HCT116 (cell line): ENCODE results near the gene AHRR. TPM values are rescaled to one million over a fixed set of nuclear protein-coding genes. Genes with fewer than 3 reads are reported as not detected.

Experiments used
- ATAC-seq: fragments of 200-7000 bp; cut with Tn5 transposase; 2 replicates; pipeline ENCODE4 v1.9.1; 2020; ENCODE audit warnings: mild to moderate bottlenecking, moderate library complexity
- BruUV-seq: library from RNA; stranded (reverse); fragments of 400-500 nt; replicated peaks from 2 replicates; lab custom pipeline; 2021; lab: Mats Ljungman, UMichigan
- CTCF ChIA-PET: fragments of 300-600 bp; sonication (Branson Sonifier 250); formaldehyde crosslinking; loops from one replicate; lab custom pipeline; 2021; ENCODE audit warnings: antibody characterized with exemption; lab: Charles Lee
- POLR2A ChIA-PET: fragments of 300-600, 350-600 bp; sonication (Branson Sonifier 250); formaldehyde crosslinking; loops from one replicate; lab custom pipeline; 2021; ENCODE audit warnings: antibody characterized with exemption; lab: Charles Lee
- RAD21 ChIA-PET, 2 experiments: fragments of 300-600 bp; sonication (Branson Sonifier 250); formaldehyde crosslinking; loops; one replicate each; lab custom pipeline; 2023; ENCODE audit warnings: low total read pairs in 2 of 2; ENCODE audit not compliant: uncharacterized antibody in 2 of 2, unreplicated experiment in 2 of 2, low non-redundant PET in 1 of 2; lab: Charles Lee
- DNase-seq: peaks from one replicate; pipeline ENCODE4 v3.0.0-alpha.2; 2010; ENCODE audit warnings: low read depth, low spot score
- H2AFZ ChIP-seq: fragments of 200-600 bp; shearing (Covaris generic), sonication (generic); 2 replicates; pipeline ENCODE4 v1.6.1; 2017; ENCODE audit warnings: low read depth, mixed run types, mixed read lengths, antibody characterized with exemption, low read length; ENCODE audit not compliant: poor library complexity, severe bottlenecking
- H3K27ac ChIP-seq: 2 replicates; pipeline ENCODE4 v1.5.1; 2012; ENCODE audit warnings: low read depth, low read length
- H3K27me3 ChIP-seq: fragments of 200-600 bp; sonication (generic); 2 replicates; pipeline ENCODE4 v1.6.1; 2016; ENCODE audit warnings: mixed run types, low read length, mixed read lengths; ENCODE audit not compliant: insufficient read depth
- H3K36me3 ChIP-seq, 2 experiments: fragments of 200-500 bp in 1 of 2; fragments of 200-600 bp in 1 of 2; sonication (Bioruptor generic) in 1 of 2; sonication (generic) in 1 of 2; 2 replicates each; pipeline versions ENCODE4 v1.5.1 to v1.6.1; 2014 to 2016; ENCODE audit warnings: low read length in 2 of 2, inconsistent platforms in 1 of 2, mixed read lengths in 1 of 2, mixed run types in 1 of 2; ENCODE audit not compliant: insufficient read depth in 2 of 2, control insufficient read depth in 1 of 2
- H3K4me1 ChIP-seq, 2 experiments: fragments of 200-600 bp in 1 of 2; sonication (generic) in 1 of 2; 2 replicates each; pipeline versions ENCODE4 v1.5.1 to v1.6.1; 2012 to 2017; ENCODE audit warnings: low read length in 2 of 2, inconsistent platforms in 1 of 2, mild to moderate bottlenecking in 1 of 2, mixed read lengths in 1 of 2, mixed run types in 1 of 2, moderate library complexity in 1 of 2; ENCODE audit not compliant: insufficient read depth in 2 of 2, control insufficient read depth in 1 of 2
- H3K4me2 ChIP-seq: fragments of 200-600 bp; sonication (generic); 2 replicates; pipeline ENCODE4 v1.6.1; 2017; ENCODE audit warnings: mixed run types, low read length, mixed read lengths
- H3K4me3 ChIP-seq, 2 experiments: fragments of 200-600 bp in 1 of 2; sonication (generic) in 1 of 2; replicated peaks in 1 of 2; 2 replicates each; pipeline ENCODE4 v1.5.1; 2011 to 2016; ENCODE audit warnings: low read length in 2 of 2, control low read depth in 1 of 2, low read depth in 1 of 2, mild to moderate bottlenecking in 1 of 2, mixed read lengths in 1 of 2, mixed run types in 1 of 2
- H3K79me2 ChIP-seq: fragments of 200-600 bp; sonication (generic); 2 replicates; pipeline ENCODE4 v1.6.1; 2017; ENCODE audit warnings: mild to moderate bottlenecking, mixed run types, low read length, moderate library complexity, mixed read lengths; ENCODE audit not compliant: insufficient read depth
- H3K9ac ChIP-seq: fragments of 200-600 bp; sonication (generic); 2 replicates; pipeline ENCODE4 v1.6.1; 2016; ENCODE audit warnings: low read length, mixed read lengths
- H3K9me2 ChIP-seq: fragments of 200-600 bp; sonication (generic), shearing (Covaris generic); 2 replicates; pipeline ENCODE4 v1.6.1; 2017; ENCODE audit warnings: mixed run types, mild to moderate bottlenecking, moderate library complexity; ENCODE audit not compliant: insufficient read depth
- H3K9me3 ChIP-seq, 2 experiments: fragments of 200-500 bp in 1 of 2; fragments of 200-600 bp in 1 of 2; sonication (Bioruptor generic) in 1 of 2; sonication (generic) in 1 of 2; 2 replicates each; pipeline ENCODE4 v1.6.1; 2014 to 2017; ENCODE audit warnings: low read length in 2 of 2, mixed read lengths in 2 of 2, inconsistent platforms in 1 of 2, low read depth in 1 of 2, mild to moderate bottlenecking in 1 of 2, mixed run types in 1 of 2, moderate library complexity in 1 of 2; ENCODE audit not compliant: control insufficient read depth in 1 of 2, insufficient read depth in 1 of 2
- H4K20me1 ChIP-seq: fragments of 200-600 bp; sonication (generic), shearing (Covaris generic); 2 replicates; pipeline ENCODE4 v1.6.1; 2017; ENCODE audit warnings: mixed run types, mild to moderate bottlenecking, moderate library complexity; ENCODE audit not compliant: insufficient read depth
- ATF3 ChIP-seq: IDR thresholded peaks from 2 replicates; pipeline ENCODE4 v1.6.1; 2012
- CBX3 ChIP-seq: IDR thresholded peaks from 2 replicates; pipeline ENCODE4 v1.6.1; 2012; ENCODE audit warnings: low read depth
- CEBPB ChIP-seq: IDR thresholded peaks from 2 replicates; pipeline ENCODE4 v1.6.1; 2012; ENCODE audit warnings: low read depth
- EGR1 ChIP-seq: IDR thresholded peaks from 2 replicates; pipeline ENCODE4 v1.6.1; 2012; ENCODE audit warnings: low read depth
- JUND ChIP-seq: IDR thresholded peaks from 2 replicates; pipeline ENCODE4 v1.6.1; 2012
- MAX ChIP-seq: IDR thresholded peaks from 2 replicates; pipeline ENCODE4 v1.6.1; 2012
- POLR2A ChIP-seq: IDR thresholded peaks from 2 replicates; pipeline ENCODE4 v1.7.0; 2011; ENCODE audit warnings: borderline replicate concordance; ENCODE audit not compliant: insufficient read depth, insufficient read length; ENCODE audit errors: extremely low read depth
- POLR2AphosphoS5 ChIP-seq: IDR thresholded peaks from 2 replicates; pipeline ENCODE4 v1.6.1; 2011; ENCODE audit warnings: mild to moderate bottlenecking, low read depth, low read length, moderate library complexity
- SIN3A ChIP-seq: IDR thresholded peaks from 2 replicates; pipeline ENCODE4 v1.6.1; 2012; ENCODE audit warnings: low read depth
- SP1 ChIP-seq: IDR thresholded peaks from 2 replicates; pipeline ENCODE4 v1.6.1; 2012; ENCODE audit warnings: low read depth
- SRF ChIP-seq: IDR thresholded peaks from 2 replicates; pipeline ENCODE4 v1.6.1; 2012; ENCODE audit warnings: low read depth
- TCF7L2 ChIP-seq: IDR thresholded peaks from 2 replicates; pipeline ENCODE4 v1.7.0; 2011; ENCODE audit warnings: borderline replicate concordance, inconsistent platforms; ENCODE audit not compliant: insufficient read depth, insufficient read length; ENCODE audit errors: extremely low read depth
- YY1 ChIP-seq: IDR thresholded peaks from 2 replicates; pipeline ENCODE4 v1.6.1; 2011; ENCODE audit warnings: low read length, low read depth, moderate library complexity, mild to moderate bottlenecking; ENCODE audit not compliant: insufficient replicate concordance; ENCODE audit errors: extremely low read depth
- ZBTB33 ChIP-seq: IDR thresholded peaks from 2 replicates; pipeline ENCODE4 v1.6.1; 2011; ENCODE audit warnings: mild to moderate bottlenecking, low read length, moderate library complexity; ENCODE audit not compliant: insufficient replicate concordance; ENCODE audit errors: extremely low read depth
- ZFX ChIP-seq: fragments of 450-650 bp; IDR thresholded peaks from 2 replicates; pipeline ENCODE4 v1.6.1; 2017
- intact Hi-C: fragments of 100-400 bp; cut with micrococcal nuclease; formaldehyde crosslinking; loops from 2 replicates; pipeline ENCODE4 v1.10.0; 2022
- total RNA-seq: library from RNA; stranded (reverse); gene quantifications from one replicate; pipeline ENCODE4 v1.2.1, GENCODE V29; 2021; ENCODE audit not compliant: unreplicated experiment
- TF ChIP-seq, protein P1 (sequence below), 3 experiments: fragments of 200-600 bp in 1 of 3; sonication (generic) in 1 of 3; IDR thresholded peaks in 2 of 3; conservative IDR thresholded peaks in 1 of 3; 2 replicates each; pipeline ENCODE4 v1.5.1; 2012 to 2017; ENCODE audit warnings: low read depth in 2 of 3, low read length in 2 of 3, antibody characterized with exemption in 1 of 3, borderline replicate concordance in 1 of 3, control low read depth in 1 of 3, mild to moderate bottlenecking in 1 of 3, mixed read lengths in 1 of 3, mixed run types in 1 of 3, moderate library complexity in 1 of 3; ENCODE audit not compliant: insufficient read depth in 1 of 3
- TF ChIP-seq, protein P2 (sequence below): IDR thresholded peaks from 2 replicates; pipeline ENCODE4 v1.6.1; 2012; ENCODE audit warnings: low read depth

AHRR gene
- total RNA-seq, 1 experiment from 2014 or later, result 12.7 TPM

GRCh38 chr5:348726-349125 lies 27.2 kb downstream of the AHRR start:
- H3K27ac ChIP-seq, result no peak overlapping the region
- H2AFZ ChIP-seq, result no peak overlapping the region
- no peak overlapping the region for H3K9ac ChIP-seq
- CTCF ChIA-PET, result no interaction called here
- H3K4me3 ChIP-seq, result no peak overlapping the region
- intact Hi-C loops, result no loop called here
- ATAC-seq (no peak), DNase-seq (no peak)
- H3K9me2 ChIP-seq, result no peaks in the 10 kb centered on the region
- POLR2A ChIA-PET, result no interaction called here
- H3K36me3 ChIP-seq, result no peaks in the 10 kb centered on the region
- no peaks in the 10 kb centered on the region for H3K9me3 ChIP-seq
- BruUV-seq, result no TSS peak
- no peaks in the 10 kb centered on the region for H3K79me2 ChIP-seq
- H3K27me3 ChIP-seq, result no peaks in the 10 kb centered on the region
- no peak for TF ChIP-seq CEBPB
- no peak for TF ChIP-seq ATF3
- no peak for TF ChIP-seq MAX
- no peak for TF ChIP-seq EGR1
- no peak for TF ChIP-seq POLR2AphosphoS5
- TF ChIP-seq, protein P1, sequence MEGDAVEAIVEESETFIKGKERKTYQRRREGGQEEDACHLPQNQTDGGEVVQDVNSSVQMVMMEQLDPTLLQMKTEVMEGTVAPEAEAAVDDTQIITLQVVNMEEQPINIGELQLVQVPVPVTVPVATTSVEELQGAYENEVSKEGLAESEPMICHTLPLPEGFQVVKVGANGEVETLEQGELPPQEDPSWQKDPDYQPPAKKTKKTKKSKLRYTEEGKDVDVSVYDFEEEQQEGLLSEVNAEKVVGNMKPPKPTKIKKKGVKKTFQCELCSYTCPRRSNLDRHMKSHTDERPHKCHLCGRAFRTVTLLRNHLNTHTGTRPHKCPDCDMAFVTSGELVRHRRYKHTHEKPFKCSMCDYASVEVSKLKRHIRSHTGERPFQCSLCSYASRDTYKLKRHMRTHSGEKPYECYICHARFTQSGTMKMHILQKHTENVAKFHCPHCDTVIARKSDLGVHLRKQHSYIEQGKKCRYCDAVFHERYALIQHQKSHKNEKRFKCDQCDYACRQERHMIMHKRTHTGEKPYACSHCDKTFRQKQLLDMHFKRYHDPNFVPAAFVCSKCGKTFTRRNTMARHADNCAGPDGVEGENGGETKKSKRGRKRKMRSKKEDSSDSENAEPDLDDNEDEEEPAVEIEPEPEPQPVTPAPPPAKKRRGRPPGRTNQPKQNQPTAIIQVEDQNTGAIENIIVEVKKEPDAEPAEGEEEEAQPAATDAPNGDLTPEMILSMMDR (IDR thresholded peaks at IDR 0.05 in 2 of 3, conservative IDR thresholded peaks at IDR 0.05 in 1 of 3; ENCODE audit: borderline replicate concordance in 1 of 3, insufficient read depth in 1 of 3, low read depth in 2 of 3, low read length in 2 of 3), result no peak
- no peak for TF ChIP-seq CBX3
- TF ChIP-seq, protein P2, sequence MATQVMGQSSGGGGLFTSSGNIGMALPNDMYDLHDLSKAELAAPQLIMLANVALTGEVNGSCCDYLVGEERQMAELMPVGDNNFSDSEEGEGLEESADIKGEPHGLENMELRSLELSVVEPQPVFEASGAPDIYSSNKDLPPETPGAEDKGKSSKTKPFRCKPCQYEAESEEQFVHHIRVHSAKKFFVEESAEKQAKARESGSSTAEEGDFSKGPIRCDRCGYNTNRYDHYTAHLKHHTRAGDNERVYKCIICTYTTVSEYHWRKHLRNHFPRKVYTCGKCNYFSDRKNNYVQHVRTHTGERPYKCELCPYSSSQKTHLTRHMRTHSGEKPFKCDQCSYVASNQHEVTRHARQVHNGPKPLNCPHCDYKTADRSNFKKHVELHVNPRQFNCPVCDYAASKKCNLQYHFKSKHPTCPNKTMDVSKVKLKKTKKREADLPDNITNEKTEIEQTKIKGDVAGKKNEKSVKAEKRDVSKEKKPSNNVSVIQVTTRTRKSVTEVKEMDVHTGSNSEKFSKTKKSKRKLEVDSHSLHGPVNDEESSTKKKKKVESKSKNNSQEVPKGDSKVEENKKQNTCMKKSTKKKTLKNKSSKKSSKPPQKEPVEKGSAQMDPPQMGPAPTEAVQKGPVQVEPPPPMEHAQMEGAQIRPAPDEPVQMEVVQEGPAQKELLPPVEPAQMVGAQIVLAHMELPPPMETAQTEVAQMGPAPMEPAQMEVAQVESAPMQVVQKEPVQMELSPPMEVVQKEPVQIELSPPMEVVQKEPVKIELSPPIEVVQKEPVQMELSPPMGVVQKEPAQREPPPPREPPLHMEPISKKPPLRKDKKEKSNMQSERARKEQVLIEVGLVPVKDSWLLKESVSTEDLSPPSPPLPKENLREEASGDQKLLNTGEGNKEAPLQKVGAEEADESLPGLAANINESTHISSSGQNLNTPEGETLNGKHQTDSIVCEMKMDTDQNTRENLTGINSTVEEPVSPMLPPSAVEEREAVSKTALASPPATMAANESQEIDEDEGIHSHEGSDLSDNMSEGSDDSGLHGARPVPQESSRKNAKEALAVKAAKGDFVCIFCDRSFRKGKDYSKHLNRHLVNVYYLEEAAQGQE, result no peak
- no peak for TF ChIP-seq ZBTB33
- no peak for TF ChIP-seq JUND
- no peak for TF ChIP-seq SIN3A
- TF ChIP-seq ZFX, result no peak
- TF ChIP-seq POLR2A, result no peak
- TF ChIP-seq TCF7L2, result no peak
- TF ChIP-seq SRF, result no peak
- no peak for TF ChIP-seq SP1
- no peak for TF ChIP-seq YY1
- H4K20me1 ChIP-seq, result no peaks in the 10 kb centered on the region
- peaks cover 0 to 5% of the 10 kb centered on the region in 2 experiments; a peak in 3 of 4 replicates for H3K4me1 ChIP-seq
- H3K4me2 ChIP-seq, result no peak overlapping the region
- RAD21 ChIA-PET, result no interaction called here
